Right lobe of liver (tissue), 4 donors: ENCODE data around the gene RPUSD2.

ENCODE experiments used
- CTCF ChIP-seq, 4 donors: fragments of 200-600 bp in 3 of 4; fragments of 450-650 bp in 1 of 4; IDR thresholded peaks; one replicate each; pipeline versions ENCODE4 v1.5.1 to v1.8.0; 2016 to 2022; ENCODE audit warnings: antibody characterized with exemption in 4 of 4, mild to moderate bottlenecking in 2 of 4
- POLR2A ChIP-seq: fragments of 450-650 bp; IDR thresholded peaks from one replicate; pipeline ENCODE4 v1.6.1; 2017; ENCODE audit warnings: antibody characterized with exemption, mild to moderate bottlenecking
- donor health status: DM: no; HTN: no; CAD: no.
- donor health status: DM: no; HTN: no; CAD: no.
- donor health status: DM: no; HTN: yes; CAD: no.

- TF ChIP-seq CTCF (IDR thresholded peaks at IDR 0.05), result no peak
- TF ChIP-seq POLR2A, result no peak
Measured at GRCh38 chr15:40558952-40559742, 10.0 kb upstream of the RPUSD2 start.
